ENCODE results near the gene ZNF438. TPM values are rescaled to one million over a fixed set of nuclear protein-coding genes. Genes with fewer than 3 reads are reported as not detected.

The ZNF438 gene
- total RNA-seq, 1 donor = 4.7 TPM

DNA sequence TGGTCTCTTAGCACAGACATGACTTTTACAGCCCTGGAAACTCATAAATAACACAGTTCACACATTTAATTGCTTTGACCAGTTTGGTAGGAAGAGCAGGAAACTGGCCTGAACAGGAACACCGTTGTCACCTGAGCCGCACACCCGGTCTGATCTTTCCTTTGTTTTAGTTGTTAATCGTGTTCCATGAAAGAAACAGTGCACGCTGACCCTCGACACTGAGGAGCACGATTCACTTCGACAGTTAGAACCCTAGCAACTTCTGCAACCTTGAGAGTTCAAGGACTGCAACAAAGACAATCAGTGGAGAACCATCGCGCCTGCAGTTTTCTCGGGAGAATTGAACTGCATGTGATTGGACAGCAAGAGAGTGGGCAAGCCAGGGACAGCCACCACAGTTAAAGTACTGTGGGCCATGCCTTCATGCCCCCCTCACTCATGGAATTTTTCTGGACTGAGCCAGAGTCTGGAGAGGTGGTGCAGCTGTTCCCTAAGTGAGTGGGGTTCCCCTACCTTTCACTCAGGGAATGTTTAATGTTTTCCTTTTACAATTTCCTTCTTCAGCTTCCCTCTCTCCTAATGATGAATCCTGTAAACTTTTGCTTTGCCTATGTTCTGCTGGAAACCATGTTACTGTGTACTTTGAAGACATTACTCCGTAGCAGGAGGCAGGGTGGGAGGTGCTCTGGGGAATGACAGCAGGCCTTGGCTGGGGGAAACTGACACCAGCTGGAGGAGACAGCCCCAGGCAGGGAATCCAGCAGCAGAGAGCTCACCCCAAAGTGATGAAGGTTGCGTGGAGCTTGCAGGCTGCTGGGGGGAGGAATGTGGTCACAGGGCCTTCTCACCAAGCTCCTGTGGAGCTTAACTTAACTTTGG is 198.7 kb downstream of the ZNF438 start:
- TF ChIP-seq, protein P1, sequence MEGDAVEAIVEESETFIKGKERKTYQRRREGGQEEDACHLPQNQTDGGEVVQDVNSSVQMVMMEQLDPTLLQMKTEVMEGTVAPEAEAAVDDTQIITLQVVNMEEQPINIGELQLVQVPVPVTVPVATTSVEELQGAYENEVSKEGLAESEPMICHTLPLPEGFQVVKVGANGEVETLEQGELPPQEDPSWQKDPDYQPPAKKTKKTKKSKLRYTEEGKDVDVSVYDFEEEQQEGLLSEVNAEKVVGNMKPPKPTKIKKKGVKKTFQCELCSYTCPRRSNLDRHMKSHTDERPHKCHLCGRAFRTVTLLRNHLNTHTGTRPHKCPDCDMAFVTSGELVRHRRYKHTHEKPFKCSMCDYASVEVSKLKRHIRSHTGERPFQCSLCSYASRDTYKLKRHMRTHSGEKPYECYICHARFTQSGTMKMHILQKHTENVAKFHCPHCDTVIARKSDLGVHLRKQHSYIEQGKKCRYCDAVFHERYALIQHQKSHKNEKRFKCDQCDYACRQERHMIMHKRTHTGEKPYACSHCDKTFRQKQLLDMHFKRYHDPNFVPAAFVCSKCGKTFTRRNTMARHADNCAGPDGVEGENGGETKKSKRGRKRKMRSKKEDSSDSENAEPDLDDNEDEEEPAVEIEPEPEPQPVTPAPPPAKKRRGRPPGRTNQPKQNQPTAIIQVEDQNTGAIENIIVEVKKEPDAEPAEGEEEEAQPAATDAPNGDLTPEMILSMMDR (IDR thresholded peaks at IDR 0.05; ENCODE audit: insufficient read depth, low read depth, low read length) = no peak
- H3K4me3 ChIP-seq (ENCODE audit: low read depth, low read length) = no peak overlapping the region
- peak; percentile 42 for DNase-seq (ENCODE audit: low read depth)

DNA sequence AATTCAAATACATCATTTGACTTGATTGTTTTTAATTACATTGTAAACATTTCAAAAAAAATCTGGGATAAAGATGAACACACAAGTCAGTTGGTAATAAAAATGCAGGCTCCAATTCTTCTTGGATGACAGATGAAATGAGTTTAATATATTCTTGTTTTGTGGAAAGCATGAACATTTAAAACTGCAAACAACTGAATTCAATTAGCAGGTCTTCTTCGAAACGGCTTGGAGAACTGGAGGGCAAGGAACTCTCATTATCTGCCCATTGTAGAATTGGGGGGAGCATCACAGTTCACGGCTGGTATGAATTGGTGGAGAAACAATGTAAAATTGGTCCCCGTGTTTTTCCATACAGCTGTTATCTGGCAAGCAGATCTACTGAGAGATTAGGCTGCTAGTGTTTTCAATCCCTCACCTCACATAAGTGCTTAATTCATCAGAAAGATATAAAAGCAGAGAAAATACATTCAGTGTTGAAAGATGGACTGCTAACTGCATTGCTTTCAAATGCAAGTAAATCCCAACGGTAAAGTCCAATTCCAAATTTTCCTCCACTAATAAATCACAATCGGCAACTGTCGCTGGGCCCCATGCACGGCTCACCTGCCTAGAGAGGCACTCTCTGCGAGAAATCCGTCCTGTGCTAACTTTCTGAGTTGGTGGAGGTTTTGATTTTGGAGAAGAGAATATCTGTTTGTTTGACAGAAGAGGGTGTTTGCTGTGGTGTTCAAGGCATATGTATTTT is 199.5 kb downstream of the ZNF438 start:
- TF ChIP-seq, protein P1 (IDR thresholded peaks at IDR 0.05; ENCODE audit: insufficient read depth, low read depth, low read length) = no peak

DNA sequence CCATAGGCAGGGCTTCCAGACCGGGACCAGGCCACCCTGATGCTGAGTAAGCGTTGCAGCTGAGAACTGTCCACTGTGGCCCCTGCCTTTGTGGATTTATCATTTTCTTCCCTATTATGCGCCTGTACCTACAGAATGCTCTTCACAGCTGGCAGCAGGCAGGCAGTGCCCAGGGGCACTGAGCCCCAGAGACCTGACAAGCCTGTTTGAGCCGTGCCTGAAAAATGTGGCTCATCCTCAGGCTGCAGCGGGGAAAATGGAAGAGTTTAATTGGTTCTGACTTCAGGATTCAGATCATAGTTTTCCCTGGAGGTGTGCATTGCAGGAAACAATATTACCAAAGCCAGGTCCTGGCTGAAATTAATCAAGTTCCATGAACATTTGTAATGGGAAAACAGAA is 200.2 kb downstream of the ZNF438 start:
- H3K4me3 ChIP-seq (ENCODE audit: low read depth, low read length) = no peak overlapping the region
- TF ChIP-seq, protein P1 (IDR thresholded peaks at IDR 0.05; ENCODE audit: insufficient read depth, low read depth, low read length) = no peak
- DNase-seq (ENCODE audit: low read depth) = no peak

More for the DNA sequence above, 199.5 kb downstream of the ZNF438 start:
- peak; percentile 62 for DNase-seq (ENCODE audit: low read depth)
- no peak overlapping the region for H3K4me3 ChIP-seq (ENCODE audit: low read depth, low read length)

DNA sequence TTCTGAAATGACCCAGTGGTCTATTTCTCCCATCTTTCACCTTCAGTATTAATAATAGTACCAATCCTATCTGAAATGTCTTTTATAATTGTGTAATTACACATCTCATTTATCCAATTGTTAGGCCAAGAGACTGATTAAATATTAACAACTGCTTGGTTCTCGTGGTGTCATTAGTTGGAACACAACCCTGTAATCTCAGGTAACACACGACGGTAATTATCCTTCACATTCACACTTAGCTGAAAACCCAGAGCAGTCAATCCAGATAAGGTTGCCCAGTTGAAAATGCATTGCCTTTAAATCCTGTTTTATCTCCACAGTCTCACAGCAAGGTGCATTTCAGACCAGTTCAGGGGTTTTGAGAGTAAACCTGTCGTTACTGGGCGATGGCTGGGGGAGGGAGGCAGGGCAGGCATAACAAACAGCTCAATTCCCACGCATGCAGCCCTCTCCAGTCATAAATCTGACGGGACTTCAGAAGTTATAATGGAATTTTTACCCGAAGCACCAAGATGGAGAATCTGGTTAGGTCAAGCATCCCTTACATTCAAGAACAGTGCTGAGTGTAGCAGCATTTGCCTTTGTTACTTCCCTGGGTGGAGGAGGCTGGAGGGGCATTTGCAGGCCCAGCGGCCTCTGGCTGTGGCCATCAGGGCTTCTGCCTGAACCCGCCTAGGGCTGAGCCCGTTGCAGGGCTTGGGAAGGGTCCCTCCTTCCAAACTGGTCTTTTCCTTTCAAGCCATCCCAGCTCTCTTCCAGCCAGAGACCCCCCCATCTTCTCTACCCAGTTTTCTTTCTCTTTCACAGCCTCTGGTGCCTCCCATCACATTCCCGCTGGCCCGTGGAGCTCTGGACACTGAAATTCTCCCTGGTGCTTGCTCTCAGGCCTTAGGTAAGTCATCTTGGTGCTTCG is 201.1 kb downstream of the ZNF438 start:
- DNase-seq (ENCODE audit: low read depth) = no peak
- TF ChIP-seq, protein P1 (IDR thresholded peaks at IDR 0.05; ENCODE audit: insufficient read depth, low read depth, low read length) = no peak
- H3K4me3 ChIP-seq (ENCODE audit: low read depth, low read length) = no peak overlapping the region

DNA sequence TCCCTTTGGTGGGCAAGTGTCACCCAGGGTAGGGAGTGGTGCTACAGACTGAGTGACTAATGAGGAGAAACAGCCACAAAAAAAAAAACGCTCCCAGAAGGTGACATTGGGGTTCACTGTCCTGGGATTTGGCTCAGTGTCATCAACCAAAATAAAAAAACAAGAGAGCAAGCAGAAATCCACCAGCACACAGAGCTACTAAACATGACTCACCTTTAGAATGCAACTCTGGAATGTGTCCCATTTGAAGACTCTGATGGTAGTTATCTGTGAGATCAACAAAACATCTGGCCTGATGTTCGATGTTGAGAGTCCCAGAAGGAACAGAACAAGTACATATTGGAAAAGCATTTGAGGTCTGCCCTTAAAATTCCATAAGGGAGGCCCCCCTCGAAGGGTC is 201.8 kb downstream of the ZNF438 start:
- no peak overlapping the region for H3K4me3 ChIP-seq (ENCODE audit: low read depth, low read length)
- TF ChIP-seq, protein P1 (IDR thresholded peaks at IDR 0.05; ENCODE audit: insufficient read depth, low read depth, low read length) = no peak
- DNase-seq (ENCODE audit: low read depth) = peak; percentile 66

DNA sequence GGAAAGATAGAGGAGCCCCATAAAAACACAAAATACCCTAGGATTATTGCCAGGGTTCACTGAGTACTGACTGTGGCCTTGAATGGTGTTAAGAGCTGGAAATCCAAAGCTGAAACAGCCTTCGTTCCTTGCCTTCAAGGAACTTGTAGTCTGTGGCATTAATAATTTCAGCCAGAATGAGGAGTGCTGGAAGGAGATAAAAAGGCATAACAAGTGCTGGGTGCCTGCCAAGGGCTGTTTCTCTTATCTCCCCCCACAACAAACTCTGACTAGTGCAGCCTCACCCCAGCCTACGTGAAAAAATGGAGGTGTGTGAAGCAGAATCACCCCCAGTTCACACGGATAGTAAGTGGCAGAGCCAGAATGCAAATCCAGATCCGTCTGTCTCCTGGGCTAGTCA is 203.0 kb downstream of the ZNF438 start:
- TF ChIP-seq, protein P1 (IDR thresholded peaks at IDR 0.05; ENCODE audit: insufficient read depth, low read depth, low read length) = no peak
- H3K4me3 ChIP-seq (ENCODE audit: low read depth, low read length) = no peak overlapping the region
- DNase-seq (ENCODE audit: low read depth) = peak; percentile 45
